Mammary epithelial cell (primary cell): ENCODE results near the gene BRD3OS.

Experiments
- CTCF ChIP-seq, 2 donors: IDR thresholded peaks in 1 of 2; conservative IDR thresholded peaks in 1 of 2; 2 replicates each; pipeline ENCODE4 v1.5.1; 2011 to 2012; ENCODE audit warnings: inconsistent platforms in 2 of 2, low read length in 2 of 2, mild to moderate bottlenecking in 2 of 2, control low read depth in 1 of 2, low read depth in 1 of 2; ENCODE audit not compliant: insufficient read depth in 1 of 2; ENCODE audit errors: extremely low read depth in 1 of 2
- EZH2 ChIP-seq: IDR thresholded peaks from 2 replicates; pipeline ENCODE4 v1.6.1; 2012; ENCODE audit warnings: low read length, inconsistent platforms, borderline replicate concordance

- TF ChIP-seq CTCF (conservative IDR thresholded peaks at IDR 0.05 in 1 of 2, IDR thresholded peaks at IDR 0.05 in 1 of 2; ENCODE audit: extremely low read depth in 1 of 2, insufficient read depth in 1 of 2, low read depth in 1 of 2, low read length in 2 of 2): no peak
- TF ChIP-seq EZH2: no peak
These were observed 44.5 kb downstream of the BRD3OS start for GRCh38 chr9:134069480-134070399.
